HepG2 (cell line): ENCODE data around the gene ZNF77. TPM values are rescaled to one million over a fixed set of nuclear protein-coding genes. Genes with fewer than 3 reads are reported as not detected.

ENCODE experiments used
- ARNT2 ChIP-seq: sonication (generic); formaldehyde crosslinking; IDR thresholded peaks from 2 replicates; pipeline ENCODE4 v1.8.0; 2022; ENCODE audit warnings: mild to moderate bottlenecking, low read depth, missing genetic modification reagents, moderate library complexity
- DR1 ChIP-seq: sonication (generic); formaldehyde crosslinking; IDR thresholded peaks from 2 replicates; pipeline ENCODE4 v1.8.0; 2021; ENCODE audit warnings: mild to moderate bottlenecking, missing genetic modification reagents, inconsistent platforms
- E2F2 ChIP-seq: sonication (generic); formaldehyde crosslinking; IDR thresholded peaks from 2 replicates; pipeline ENCODE4 v1.4.0; 2020; ENCODE audit warnings: missing genetic modification reagents, borderline replicate concordance
- ELF3 ChIP-seq: IDR thresholded peaks from 2 replicates; pipeline ENCODE4 v1.6.1; 2016; ENCODE audit warnings: missing genetic modification reagents, missing compliant biosample characterization
- GATAD1 ChIP-seq: IDR thresholded peaks from 2 replicates; pipeline ENCODE4 v1.6.1; 2016; ENCODE audit warnings: missing genetic modification reagents, missing compliant biosample characterization
- PATZ1 ChIP-seq: sonication (generic); formaldehyde crosslinking; IDR thresholded peaks from 2 replicates; pipeline ENCODE4 v1.4.0; 2020; ENCODE audit warnings: missing genetic modification reagents
- RBFOX2 ChIP-seq: fragments of 200-400 bp; formaldehyde crosslinking; IDR thresholded peaks from 2 replicates; pipeline ENCODE4 v1.6.1; 2017; ENCODE audit warnings: low read depth, mild to moderate bottlenecking, low read length
- RXRB ChIP-seq: IDR thresholded peaks from 2 replicates; pipeline ENCODE4 v1.6.1; 2016; ENCODE audit warnings: borderline replicate concordance, missing genetic modification reagents, missing compliant biosample characterization
- SATB2 ChIP-seq: sonication (generic); formaldehyde crosslinking; IDR thresholded peaks from 2 replicates; pipeline ENCODE4 v1.5.0; 2020; ENCODE audit warnings: missing genetic modification reagents
- SOX5 ChIP-seq: IDR thresholded peaks from 2 replicates; pipeline ENCODE4 v1.6.1; 2016; ENCODE audit warnings: borderline replicate concordance
- TRAFD1 ChIP-seq: sonication (generic); formaldehyde crosslinking; IDR thresholded peaks from 2 replicates; pipeline ENCODE4 v1.5.1; 2020; ENCODE audit warnings: missing genetic modification reagents, mild to moderate bottlenecking, borderline replicate concordance
- ZNF280D ChIP-seq: sonication (generic); formaldehyde crosslinking; IDR thresholded peaks from 2 replicates; pipeline ENCODE4 v1.5.1; 2020; ENCODE audit warnings: mild to moderate bottlenecking, missing genetic modification reagents
- ZNF556 ChIP-seq: sonication (generic); formaldehyde crosslinking; IDR thresholded peaks from 2 replicates; pipeline ENCODE4 v1.4.0; 2020; ENCODE audit warnings: mild to moderate bottlenecking, missing genetic modification reagents, borderline replicate concordance
- ZNF766 ChIP-seq: sonication (generic); formaldehyde crosslinking; IDR thresholded peaks from 2 replicates; pipeline ENCODE4 v1.5.0; 2020; ENCODE audit warnings: missing genetic modification reagents, borderline replicate concordance
- ZSCAN21 ChIP-seq: sonication (generic); formaldehyde crosslinking; IDR thresholded peaks from 2 replicates; pipeline ENCODE4 v1.8.0; 2022; ENCODE audit warnings: mild to moderate bottlenecking, missing genetic modification reagents, moderate library complexity, borderline replicate concordance
- polyA plus RNA-seq, 8 experiments: library from polyadenylated mRNA; depleted of rRNA in 3 of 8; stranded (reverse) in 7 of 8; unstranded in 1 of 8; fragments of >200 nt; fragmentation: Illumina TruSeq in 4 of 8; extraction: Trizol in 4 of 8; gene quantifications; 2 replicates each; pipeline versions ENCODE4 v1.2.1 to v1.2.3, GENCODE V29; 2011 to 2016; ENCODE audit warnings: low read depth in 4 of 8, missing spikeins in 1 of 8, mixed read lengths in 1 of 8; ENCODE audit not compliant: insufficient read depth in 1 of 8
- total RNA-seq, 5 experiments: library from RNA; depleted of rRNA; stranded (reverse); fragments of >200 nt; fragmentation: Illumina TruSeq; extraction: Trizol; gene quantifications; 2 replicates each; pipeline ENCODE4 v1.2.3, GENCODE V29; 2016; ENCODE audit warnings: low read depth in 1 of 5
- TF ChIP-seq, protein P1 (sequence below): sonication (generic); formaldehyde crosslinking; IDR thresholded peaks from 2 replicates; pipeline ENCODE4 v1.8.0; 2022; ENCODE audit warnings: mild to moderate bottlenecking, missing genetic modification reagents, borderline replicate concordance
- TF ChIP-seq, protein P2 (sequence below): IDR thresholded peaks from 2 replicates; pipeline ENCODE4 v1.6.1; 2016; ENCODE audit warnings: mild to moderate bottlenecking

The ZNF77 gene
- total and polyA plus RNA-seq, 2 of the 13 experiments (the other 11 are each of a cell fraction or from before 2014, with no cell fraction given) = 7.1 to 11.5 TPM

DNA sequence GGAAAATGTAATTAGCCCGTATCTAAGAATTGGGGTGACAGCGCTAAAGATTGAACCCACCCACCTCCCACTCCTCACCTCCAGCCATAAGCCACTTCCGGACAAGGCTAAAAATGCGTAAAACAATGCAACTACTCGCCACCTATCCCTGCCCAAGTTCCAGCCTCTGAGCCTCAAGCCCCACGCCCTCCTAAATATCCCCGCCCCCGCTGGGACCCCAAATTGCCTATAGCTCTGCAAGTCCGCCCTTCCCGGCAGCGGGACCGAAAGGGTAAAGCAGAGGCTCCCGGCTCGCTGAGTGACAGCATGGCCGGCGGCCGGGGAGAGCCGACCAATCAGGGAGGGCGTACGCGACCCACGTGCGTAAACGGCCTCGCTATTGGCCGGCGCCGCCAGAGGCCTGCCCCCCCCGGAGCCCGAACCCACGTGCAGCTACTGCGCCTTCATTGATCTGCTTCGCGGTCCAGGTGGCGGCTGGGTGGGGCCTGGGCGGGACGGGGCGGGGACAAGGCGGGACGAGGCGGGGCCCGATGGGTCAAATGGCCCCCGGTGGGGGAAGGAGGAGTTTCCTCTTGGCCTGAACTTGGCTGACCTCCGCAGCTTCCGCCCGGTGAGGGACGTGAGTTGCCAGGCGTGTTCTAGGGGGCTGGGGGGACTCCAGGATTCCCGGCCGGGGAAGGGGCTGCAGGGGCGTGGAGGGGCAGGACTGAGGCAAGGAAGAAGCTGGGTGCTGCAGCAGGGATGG lies 32.4 kb upstream of the ZNF77 start, which contains the start of gene TLE6 (continued):
- TF ChIP-seq ZNF280D (CRISPR knock-in tag) (no peak), TRAFD1 (CRISPR knock-in tag) (peak; percentile 24; the same call in 1 of the 2 replicates), ELF3 (CRISPR knock-in tag) (peak; percentile 70; the same call in 1 of the 2 replicates), ZNF556 (CRISPR knock-in tag) (peak; percentile 70; the same call in 1 of the 2 replicates), PATZ1 (CRISPR knock-in tag) (peak; percentile 94), SATB2 (no peak), GATAD1 (CRISPR knock-in tag) (0 out of 2 replicates have a peak, but pooled peaks have one; percentile 23), ZNF766 (CRISPR knock-in tag) (no peak), DR1 (CRISPR knock-in tag) (no peak), RXRB (CRISPR knock-in tag) (peak; percentile 94), ZSCAN21 (CRISPR knock-in tag) (0 out of 2 replicates have a peak, but pooled peaks have one; percentile 22), E2F2 (CRISPR knock-in tag) (no peak), ARNT2 (peak; percentile 89), RBFOX2 (0 out of 2 replicates have a peak, but pooled peaks have one; percentile 31), SOX5 (CRISPR knock-in tag) (peak; percentile 65; the same call in 1 of the 2 replicates)
- TF ChIP-seq, protein P1, sequence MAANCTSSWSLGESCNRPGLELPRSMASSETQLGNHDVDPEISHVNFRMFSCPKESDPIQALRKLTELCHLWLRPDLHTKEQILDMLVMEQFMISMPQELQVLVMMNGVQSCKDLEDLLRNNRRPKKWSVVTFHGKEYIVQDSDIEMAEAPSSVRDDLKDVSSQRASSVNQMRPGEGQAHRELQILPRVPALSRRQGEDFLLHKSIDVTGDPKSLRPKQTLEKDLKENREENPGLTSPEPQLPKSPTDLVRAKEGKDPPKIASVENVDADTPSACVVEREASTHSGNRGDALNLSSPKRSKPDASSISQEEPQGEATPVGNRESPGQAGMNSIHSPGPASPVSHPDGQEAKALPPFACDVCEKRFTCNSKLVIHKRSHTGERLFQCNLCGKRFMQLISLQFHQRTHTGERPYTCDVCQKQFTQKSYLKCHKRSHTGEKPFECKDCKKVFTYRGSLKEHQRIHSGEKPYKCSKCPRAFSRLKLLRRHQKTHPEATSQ (CRISPR knock-in tag) = no peak
- TF ChIP-seq, protein P2, sequence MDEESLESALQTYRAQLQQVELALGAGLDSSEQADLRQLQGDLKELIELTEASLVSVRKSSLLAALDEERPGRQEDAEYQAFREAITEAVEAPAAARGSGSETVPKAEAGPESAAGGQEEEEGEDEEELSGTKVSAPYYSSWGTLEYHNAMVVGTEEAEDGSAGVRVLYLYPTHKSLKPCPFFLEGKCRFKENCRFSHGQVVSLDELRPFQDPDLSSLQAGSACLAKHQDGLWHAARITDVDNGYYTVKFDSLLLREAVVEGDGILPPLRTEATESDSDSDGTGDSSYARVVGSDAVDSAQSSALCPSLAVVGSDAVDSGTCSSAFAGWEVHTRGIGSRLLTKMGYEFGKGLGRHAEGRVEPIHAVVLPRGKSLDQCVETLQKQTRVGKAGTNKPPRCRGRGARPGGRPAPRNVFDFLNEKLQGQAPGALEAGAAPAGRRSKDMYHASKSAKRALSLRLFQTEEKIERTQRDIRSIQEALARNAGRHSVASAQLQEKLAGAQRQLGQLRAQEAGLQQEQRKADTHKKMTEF = peak; percentile 87
